Measurements from ENCODE around the gene RPH3AL.

DNA sequence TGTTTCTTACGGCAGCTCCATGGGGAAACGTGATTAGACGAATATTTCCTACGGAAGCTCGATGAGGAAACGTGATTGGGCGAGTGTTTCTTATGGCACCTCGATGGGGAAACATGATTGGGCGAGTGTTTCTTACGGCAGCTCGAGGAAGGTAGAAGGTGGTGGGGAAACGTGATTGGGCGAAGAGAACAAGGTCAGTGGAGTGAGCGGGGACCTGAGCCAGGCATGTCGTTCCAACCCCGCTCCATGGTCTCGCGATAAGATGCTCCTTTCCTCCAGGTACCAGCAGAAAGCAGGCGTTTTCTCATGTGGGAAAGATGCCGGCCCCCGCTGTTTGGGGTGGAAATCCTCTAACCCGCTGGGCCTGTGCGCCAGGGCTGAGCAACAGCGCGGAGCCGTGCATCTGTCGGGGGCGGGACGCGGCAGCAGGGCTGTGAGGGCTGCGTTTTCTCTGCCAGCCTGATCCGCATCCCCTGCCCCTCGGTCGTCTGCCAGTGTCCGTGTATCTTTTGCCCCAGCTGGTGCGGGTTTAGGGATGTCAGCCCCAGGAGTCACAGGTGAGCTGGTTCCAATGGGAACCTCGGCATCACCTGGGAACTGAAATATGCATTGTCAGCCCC, 145.6 kb downstream of the RPH3AL start:
- TF ChIP-seq, protein P1, sequence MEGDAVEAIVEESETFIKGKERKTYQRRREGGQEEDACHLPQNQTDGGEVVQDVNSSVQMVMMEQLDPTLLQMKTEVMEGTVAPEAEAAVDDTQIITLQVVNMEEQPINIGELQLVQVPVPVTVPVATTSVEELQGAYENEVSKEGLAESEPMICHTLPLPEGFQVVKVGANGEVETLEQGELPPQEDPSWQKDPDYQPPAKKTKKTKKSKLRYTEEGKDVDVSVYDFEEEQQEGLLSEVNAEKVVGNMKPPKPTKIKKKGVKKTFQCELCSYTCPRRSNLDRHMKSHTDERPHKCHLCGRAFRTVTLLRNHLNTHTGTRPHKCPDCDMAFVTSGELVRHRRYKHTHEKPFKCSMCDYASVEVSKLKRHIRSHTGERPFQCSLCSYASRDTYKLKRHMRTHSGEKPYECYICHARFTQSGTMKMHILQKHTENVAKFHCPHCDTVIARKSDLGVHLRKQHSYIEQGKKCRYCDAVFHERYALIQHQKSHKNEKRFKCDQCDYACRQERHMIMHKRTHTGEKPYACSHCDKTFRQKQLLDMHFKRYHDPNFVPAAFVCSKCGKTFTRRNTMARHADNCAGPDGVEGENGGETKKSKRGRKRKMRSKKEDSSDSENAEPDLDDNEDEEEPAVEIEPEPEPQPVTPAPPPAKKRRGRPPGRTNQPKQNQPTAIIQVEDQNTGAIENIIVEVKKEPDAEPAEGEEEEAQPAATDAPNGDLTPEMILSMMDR (IDR thresholded peaks at IDR 0.05) = no peak
- no peak for TF ChIP-seq POLR2A (IDR thresholded peaks at IDR 0.05)

Measured in gastroesophageal sphincter (tissue), 3 donors.